Fibroblast of the aortic adventitia (primary cell): ENCODE measurements around the gene FAM171A1. TPM values are rescaled to one million over a fixed set of nuclear protein-coding genes. Genes with fewer than 3 reads are reported as not detected.
A peak's percentile ranks its signal among the peaks of the same experiment; 100 is the strongest.

ENCODE experiments used
- DNase-seq: peaks from one replicate; pipeline ENCODE4 v3.0.0-alpha.2; 2010; ENCODE audit warnings: low read depth
- H3K4me3 ChIP-seq: 2 replicates; pipeline ENCODE4 v1.5.1; 2011; ENCODE audit warnings: low read depth, mild to moderate bottlenecking, control low read depth, low read length, moderate library complexity
- CTCF ChIP-seq: IDR thresholded peaks from 2 replicates; pipeline ENCODE4 v1.5.1; 2011; ENCODE audit warnings: mild to moderate bottlenecking, low read length, control low read depth, inconsistent platforms; ENCODE audit not compliant: insufficient read depth
- small RNA-seq: library from RNA; depleted of rRNA; stranded (forward); fragments of <200 nt; gene quantifications from one replicate; pipeline ENCODE3, GENCODE V24; 2012
- total RNA-seq: library from RNA; depleted of rRNA; stranded (reverse); fragments of >200 nt; gene quantifications from 2 replicates; pipeline ENCODE4 v1.2.3, GENCODE V29; 2012; ENCODE audit warnings: low replicate concordance

The FAM171A1 gene
- total RNA-seq, 1 donor = 43.6 TPM

- no peak for TF ChIP-seq CTCF
- H3K4me3 ChIP-seq = no peak overlapping the region
- peak; percentile 96 for DNase-seq
Observed at GRCh38 chr10:15168786-15169554, 202.1 kb downstream of the FAM171A1 start.

- TF ChIP-seq CTCF = peak; percentile 55
- peak within 1 kb of the TSS; percentile 96 for H3K4me3 ChIP-seq
- no peak for DNase-seq
Observed at GRCh38 chr10:15168291-15168785, 202.8 kb downstream of the FAM171A1 start, which contains the start of gene NMT2. TSS of gene NMT2 (minus strand) at chr10:15168693. CDS start at chr10:15168612, 81 bp downstream.

GRCh38 chr10:15167411-15168290, 203.4 kb downstream of the FAM171A1 start:
- peak; percentile 46 for DNase-seq
- TF ChIP-seq CTCF = peak; percentile 69
- H3K4me3 ChIP-seq = peak overlapping the region; percentile 96

GRCh38 chr10:15166325-15166724, 204.8 kb downstream of the FAM171A1 start:
- peak overlapping the region; percentile 96 for H3K4me3 ChIP-seq
- no peak for TF ChIP-seq CTCF
- DNase-seq = peak; percentile 60

GRCh38 chr10:15163253-15163828, 207.7 kb downstream of the FAM171A1 start:
- TF ChIP-seq CTCF = no peak
- no peak overlapping the region for H3K4me3 ChIP-seq
- DNase-seq = no peak

Small RNA genes lying within 50 kb of the gene (small RNA-seq; reads per million reads assigned to genes)
- not detected for gene AL590365.1

Other genes starting within 250 kb of the FAM171A1 start
- gene NMT2, start 202.6 kb downstream of the FAM171A1 start, total RNA-seq = 18.3 and 107 TPM in 2 replicates